T-helper 1 cell treated with Interleukin-12 subunit alpha and Interleukin-12 subunit beta and Interleukin-4 antibody, amounts not matched to agents 30 μg/mL and 1 μg/mL, for 36 hours (primary cell): ENCODE data around the gene FBN3.
"Not testable (repeated sequence)": the region's sequence is repeated elsewhere in the genome, so short reads cannot be mapped to it uniquely, and the experiment has no call there.

Source experiments
- H3K27ac Mint-ChIP-seq: one replicate; pipeline ENCODE4 v1.8.0; 2021; ENCODE audit warnings: mild to moderate bottlenecking, mixed read lengths
- H3K27me3 Mint-ChIP-seq: one replicate; pipeline ENCODE4 v1.8.0; 2021; ENCODE audit warnings: low read depth, mixed read lengths
- H3K36me3 Mint-ChIP-seq: one replicate; pipeline ENCODE4 v1.8.0; 2021; ENCODE audit warnings: low read depth, mixed read lengths
- H3K4me1 Mint-ChIP-seq: one replicate; pipeline ENCODE4 v1.8.0; 2021; ENCODE audit warnings: low read depth, mixed read lengths
- H3K4me3 Mint-ChIP-seq: one replicate; pipeline ENCODE4 v1.8.0; 2021; ENCODE audit warnings: mild to moderate bottlenecking, moderate library complexity, mixed read lengths
- H3K9me3 Mint-ChIP-seq: one replicate; pipeline ENCODE4 v1.8.0; 2021; ENCODE audit warnings: mixed read lengths

Gene FBN3

DNA sequence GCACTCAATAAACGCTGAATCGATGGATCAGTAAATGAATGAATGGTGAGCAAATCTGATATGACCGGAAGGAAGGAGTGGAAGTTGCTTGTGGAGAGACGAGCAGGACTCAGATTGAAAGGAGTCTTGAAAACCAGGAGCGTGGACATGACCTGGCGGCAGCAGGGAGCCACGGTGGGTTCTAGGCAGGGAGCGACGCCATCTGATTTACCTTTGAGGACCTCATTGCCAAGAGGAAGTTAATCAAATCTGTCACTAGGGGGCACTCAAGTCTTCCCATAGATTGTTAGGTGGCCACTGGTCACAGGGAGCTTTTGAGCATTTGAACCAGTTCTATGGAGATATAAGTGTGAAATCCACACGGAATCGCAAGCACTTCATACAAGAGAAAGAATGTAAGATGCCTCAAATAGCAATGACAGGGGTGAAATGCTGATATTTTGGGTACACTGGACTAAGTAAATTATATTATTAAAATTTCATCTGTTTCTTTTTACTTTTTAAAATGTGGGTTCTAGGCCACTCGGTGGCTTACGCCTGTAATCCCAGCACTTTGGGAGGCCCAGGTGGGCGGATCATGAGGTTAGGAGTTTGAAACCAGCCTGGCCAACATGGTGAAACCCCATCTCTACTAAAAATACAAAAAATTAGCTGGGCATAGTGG, 9.2 kb upstream of the FBN3 start:
- H3K27me3 Mint-ChIP-seq = peaks cover 16% of the 10 kb centered on the region
- H3K36me3 Mint-ChIP-seq = no peaks in the 10 kb centered on the region
- no peak overlapping the region for H3K4me3 Mint-ChIP-seq
- no peak overlapping the region for H3K27ac Mint-ChIP-seq
- no peaks in the 10 kb centered on the region for H3K9me3 Mint-ChIP-seq
- H3K4me1 Mint-ChIP-seq = peaks cover 8% of the 10 kb centered on the region

DNA sequence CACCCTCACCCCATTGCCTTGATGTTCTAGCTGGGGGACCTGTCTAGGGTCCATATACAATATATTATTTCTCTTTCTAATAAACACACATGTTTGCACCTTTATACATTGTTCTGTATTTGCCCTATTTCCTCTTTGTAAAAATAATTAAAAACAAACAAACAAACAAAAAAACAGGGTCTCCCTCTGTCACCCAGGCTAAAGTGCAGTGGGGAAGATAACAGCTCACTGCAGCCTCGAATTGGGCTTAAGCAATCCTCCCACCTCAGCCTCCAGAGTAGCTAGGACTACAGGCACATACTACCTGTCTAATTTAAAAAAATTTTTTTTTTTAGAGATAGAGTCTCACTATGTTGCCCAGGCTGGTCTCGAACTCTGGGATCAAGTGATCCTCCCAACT, 5.9 kb upstream of the FBN3 start:
- Mint-ChIP-seq H3K27me3 (peaks cover 34% of the 10 kb centered on the region), H3K4me3 (no peak overlapping the region), H3K4me1 (peaks cover 2% of the 10 kb centered on the region), H3K27ac (no peak overlapping the region), H3K36me3 (no peaks in the 10 kb centered on the region), H3K9me3 (no peaks in the 10 kb centered on the region)

DNA sequence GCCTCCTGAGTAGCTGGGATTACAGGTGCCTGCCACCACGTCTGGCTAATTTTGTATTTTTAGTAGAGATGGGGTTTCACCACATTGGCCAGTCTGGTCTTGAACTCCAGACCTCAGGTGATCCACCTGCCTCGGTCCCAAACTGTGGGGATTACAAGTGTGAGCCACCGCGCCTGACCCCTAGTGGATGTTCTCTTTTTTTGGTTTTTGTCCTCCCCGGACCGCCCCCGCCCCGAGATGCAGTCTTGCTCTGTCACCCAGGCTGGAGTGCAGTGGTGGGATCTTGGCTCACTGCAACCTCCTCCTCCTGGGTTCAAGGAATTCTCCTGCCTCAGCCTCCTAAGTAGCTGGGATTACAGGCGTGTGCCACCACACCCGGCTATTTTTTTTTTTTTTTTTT, 4.6 kb upstream of the FBN3 start:
- not testable (repeated sequence) for H3K36me3 Mint-ChIP-seq, H3K9me3 Mint-ChIP-seq

DNA sequence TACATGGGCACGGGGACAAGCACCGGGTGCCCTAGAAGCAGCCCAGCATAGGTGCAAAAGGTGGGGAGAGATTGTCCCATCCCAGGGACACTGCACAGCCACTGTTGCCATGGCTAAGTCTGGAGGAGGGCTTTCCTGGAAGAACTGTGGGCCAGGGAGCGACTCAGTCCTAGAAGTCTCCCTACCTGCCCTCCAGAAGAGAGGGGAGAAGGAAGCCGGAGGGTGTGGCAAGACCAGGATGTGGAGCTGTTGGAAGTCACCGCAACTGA, 2.3 kb upstream of the FBN3 start:
- Mint-ChIP-seq H3K36me3 (no peaks in the 10 kb centered on the region), H3K9me3 (no peaks in the 10 kb centered on the region), H3K27me3 (peaks cover 53% of the 10 kb centered on the region), H3K4me1 (peaks cover 5% of the 10 kb centered on the region), H3K4me3 (no peak overlapping the region), H3K27ac (no peak overlapping the region)

More for the DNA sequence above, 4.6 kb upstream of the FBN3 start:
- peaks cover 42% of the 10 kb centered on the region for H3K27me3 Mint-ChIP-seq
- H3K4me3 Mint-ChIP-seq, H3K27ac Mint-ChIP-seq, H3K4me1 Mint-ChIP-seq: not testable (repeated sequence)

DNA sequence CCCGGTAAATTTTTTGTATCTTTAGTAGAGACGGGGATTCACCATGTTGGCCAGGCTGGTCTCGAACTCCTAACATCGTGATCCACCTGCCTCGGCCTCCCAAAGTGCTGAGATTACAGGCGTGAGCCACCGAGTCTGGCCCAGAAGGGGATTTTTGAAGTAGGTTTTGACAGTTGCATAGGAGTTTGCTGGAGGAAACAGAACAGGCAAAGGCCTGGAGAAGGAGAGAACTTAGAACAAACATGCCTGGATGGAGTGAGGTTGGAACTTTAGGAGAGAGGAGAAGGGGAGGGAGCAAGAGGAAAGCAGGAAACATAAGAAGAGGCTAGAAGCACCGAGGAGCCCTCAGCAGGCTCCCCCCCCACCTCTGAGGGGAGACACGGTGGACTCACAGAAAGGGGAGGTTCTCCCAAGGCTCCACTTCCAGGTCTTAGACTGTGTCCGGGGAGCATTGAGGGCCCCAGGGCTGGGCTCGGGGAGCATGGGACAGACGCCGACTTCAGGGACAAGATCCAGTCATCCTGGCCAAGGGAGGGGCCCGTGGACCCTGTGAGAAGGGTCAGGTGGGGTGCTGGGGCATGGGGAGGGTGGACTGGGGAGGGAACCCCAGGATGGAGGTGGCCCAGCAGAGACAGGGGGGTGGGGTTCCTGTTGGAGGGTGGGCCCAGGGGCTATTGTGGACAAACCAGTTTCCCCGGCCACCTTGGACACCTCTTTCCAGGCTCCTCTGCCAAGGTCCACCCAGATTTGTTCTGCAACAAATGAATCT, 1.8 kb upstream of the FBN3 start:
- no peaks in the 10 kb centered on the region for H3K36me3 Mint-ChIP-seq
- peaks cover 5% of the 10 kb centered on the region for H3K4me1 Mint-ChIP-seq
- H3K9me3 Mint-ChIP-seq = no peaks in the 10 kb centered on the region
- no peak overlapping the region for H3K27ac Mint-ChIP-seq
- H3K4me3 Mint-ChIP-seq = no peak overlapping the region
- H3K27me3 Mint-ChIP-seq = peaks cover 58% of the 10 kb centered on the region

DNA sequence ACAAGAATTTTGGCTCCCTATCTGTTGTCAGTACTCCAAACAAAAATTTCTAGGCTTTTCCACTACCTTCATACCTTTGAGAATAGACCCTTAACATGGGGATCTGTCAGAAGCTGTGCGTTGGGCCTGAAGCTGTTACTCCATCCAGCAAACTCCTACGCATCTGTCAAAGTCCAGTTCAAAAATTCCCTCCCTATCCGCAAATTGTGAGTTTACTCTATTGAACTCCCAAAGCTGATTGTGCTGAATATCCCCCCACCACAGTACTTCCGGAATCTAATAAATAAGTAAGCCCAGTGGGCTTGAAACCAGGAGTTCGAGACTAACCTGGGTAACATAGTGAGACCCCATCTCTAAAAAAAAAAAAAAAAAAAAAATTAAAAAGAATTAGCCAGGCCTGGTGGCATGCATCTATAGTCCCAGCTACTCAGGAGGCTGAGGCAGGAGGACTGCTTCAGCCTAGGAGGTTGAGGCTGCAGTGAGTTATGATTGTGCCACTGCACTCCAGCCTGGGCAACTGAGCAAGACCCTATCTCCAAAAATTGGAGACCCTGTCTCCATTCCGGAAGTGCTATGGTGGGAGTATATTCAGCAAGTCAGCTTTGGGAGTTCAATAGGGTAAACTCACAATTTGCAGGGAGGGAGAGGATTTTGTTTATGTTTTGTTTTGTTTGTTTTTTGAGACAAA, 930 bp upstream of the FBN3 start:
- H3K36me3 Mint-ChIP-seq = no peaks in the 10 kb centered on the region
- H3K4me3 Mint-ChIP-seq = no peak overlapping the region
- peaks cover 5% of the 10 kb centered on the region for H3K4me1 Mint-ChIP-seq
- no peak overlapping the region for H3K27ac Mint-ChIP-seq
- no peaks in the 10 kb centered on the region for H3K9me3 Mint-ChIP-seq
- peaks cover 59% of the 10 kb centered on the region for H3K27me3 Mint-ChIP-seq

DNA sequence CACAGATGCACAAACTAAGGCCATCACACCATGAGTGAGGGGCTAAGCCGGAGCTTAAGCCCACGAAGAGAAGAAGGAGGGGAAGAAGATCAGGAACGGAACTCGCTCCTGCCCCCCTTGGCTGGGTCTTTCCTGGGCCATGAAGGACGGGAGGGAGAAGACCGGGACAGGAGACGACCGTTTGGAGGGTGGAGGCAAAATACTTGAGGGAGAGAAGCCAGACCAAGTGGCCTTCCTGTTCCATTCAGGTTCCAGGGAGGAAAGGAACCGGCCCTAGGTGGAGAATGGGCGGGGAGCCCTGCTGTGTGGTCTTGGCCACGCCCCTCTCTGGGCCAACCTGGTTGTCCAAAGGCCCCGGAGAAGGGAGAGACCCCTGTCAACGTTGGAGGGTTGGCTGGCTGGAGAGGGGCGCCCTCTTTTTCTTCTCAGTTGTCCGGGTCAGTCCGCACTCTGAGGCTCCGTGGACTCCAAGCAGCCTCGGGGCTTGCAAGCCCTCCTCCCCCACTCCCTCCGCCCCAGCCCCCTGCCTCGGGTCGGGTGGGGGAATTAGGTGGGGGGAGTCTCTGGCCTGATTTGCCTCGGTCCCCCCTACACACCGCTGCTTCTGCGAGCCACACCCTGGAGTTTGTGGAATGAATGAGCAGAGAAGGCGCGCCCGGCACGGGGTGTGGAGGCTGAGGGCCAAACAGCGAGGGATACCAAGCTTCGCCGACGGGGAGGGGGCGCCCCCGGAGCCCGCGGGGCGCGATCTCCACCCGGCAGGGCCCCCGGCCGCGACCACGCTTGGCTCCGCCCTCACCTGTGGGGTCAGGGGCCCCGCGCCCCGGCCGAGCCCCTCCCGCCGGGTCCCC, 757 bp downstream of the FBN3 start:
- peaks cover 3% of the 10 kb centered on the region for H3K4me1 Mint-ChIP-seq
- H3K4me3 Mint-ChIP-seq = no peak overlapping the region
- H3K9me3 Mint-ChIP-seq = no peaks in the 10 kb centered on the region
- no peaks in the 10 kb centered on the region for H3K36me3 Mint-ChIP-seq
- H3K27me3 Mint-ChIP-seq = peaks cover 49% of the 10 kb centered on the region
- H3K27ac Mint-ChIP-seq = no peak overlapping the region

DNA sequence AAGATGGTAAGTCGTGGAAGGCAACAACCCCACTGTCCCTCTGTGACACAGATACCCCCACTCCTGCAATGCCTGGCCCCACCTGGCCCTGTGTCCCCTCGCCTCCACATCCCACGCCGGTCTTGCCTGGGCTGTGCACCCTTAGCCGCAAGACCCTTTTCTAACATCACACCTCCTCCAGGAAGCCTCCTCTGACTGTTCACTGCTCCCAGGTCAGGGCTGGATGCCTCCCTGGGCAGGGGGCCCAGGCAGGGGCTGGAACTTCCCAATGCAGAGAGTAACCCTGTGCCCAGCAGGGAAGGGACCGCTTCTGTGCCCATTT, 1.3 kb downstream of the FBN3 start:
- Mint-ChIP-seq H3K36me3 (no peaks in the 10 kb centered on the region), H3K27ac (no peak overlapping the region), H3K27me3 (peaks cover 46% of the 10 kb centered on the region), H3K9me3 (no peaks in the 10 kb centered on the region), H3K4me1 (peaks cover 3% of the 10 kb centered on the region), H3K4me3 (no peak overlapping the region)

DNA sequence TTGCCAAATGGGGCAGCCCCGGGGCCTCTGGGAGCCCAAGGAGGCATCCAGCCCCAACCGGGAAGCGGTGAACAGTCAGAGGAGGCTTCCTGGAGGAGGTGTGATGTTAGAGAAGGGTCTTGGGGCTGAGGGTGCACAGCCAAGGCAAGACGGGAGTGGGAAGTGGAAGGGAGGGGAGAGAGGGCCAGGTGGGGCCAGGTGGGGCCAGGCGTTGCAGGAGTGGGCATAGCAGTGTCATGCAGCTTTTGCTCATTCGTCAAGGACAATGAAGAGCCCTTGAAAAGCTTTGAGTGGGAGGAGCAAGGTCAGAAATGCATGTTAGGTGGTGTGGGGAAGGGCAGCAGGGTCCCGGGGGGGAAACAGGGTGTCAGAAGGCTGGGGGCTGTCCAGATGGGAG, 1.8 kb downstream of the FBN3 start:
- H3K4me1 Mint-ChIP-seq = peaks cover 3% of the 10 kb centered on the region
- no peak overlapping the region for H3K27ac Mint-ChIP-seq
- no peaks in the 10 kb centered on the region for H3K9me3 Mint-ChIP-seq
- peaks cover 45% of the 10 kb centered on the region for H3K27me3 Mint-ChIP-seq
- no peak overlapping the region for H3K4me3 Mint-ChIP-seq
- no peaks in the 10 kb centered on the region for H3K36me3 Mint-ChIP-seq

DNA sequence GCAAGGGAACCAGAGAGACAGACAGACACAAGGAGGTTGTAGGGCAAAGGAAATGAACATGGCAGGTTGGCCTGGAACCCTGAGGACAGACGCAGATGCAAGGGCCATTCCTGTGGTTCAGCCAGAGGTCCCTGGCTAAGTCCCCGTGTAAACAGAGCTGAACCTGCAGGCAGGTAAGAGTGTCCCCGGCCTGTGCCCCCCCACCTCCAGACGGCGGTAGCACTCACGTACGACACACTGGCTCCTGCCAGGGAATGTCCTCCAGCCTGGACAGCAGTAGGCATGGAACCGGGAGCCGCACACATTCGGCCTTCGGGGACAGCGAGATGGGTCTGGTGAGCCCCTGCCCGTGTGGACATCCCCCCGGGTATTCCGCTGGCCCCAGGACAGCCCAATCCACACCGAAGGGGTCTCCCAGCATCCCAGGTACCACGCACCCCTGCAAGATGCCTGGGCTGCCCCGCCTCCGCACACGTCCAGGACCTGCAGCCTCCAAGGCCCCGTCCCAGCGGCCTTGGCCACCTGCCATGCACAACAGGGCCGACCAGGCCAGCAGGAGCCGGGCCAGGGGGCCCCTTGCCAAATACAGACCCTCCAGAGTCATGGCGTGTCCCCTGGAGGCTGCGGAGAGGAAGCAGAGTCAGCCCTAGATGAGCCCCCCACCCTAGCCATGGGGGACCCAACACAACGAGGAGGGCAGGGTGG, 2.4 kb downstream of the FBN3 start:
- Mint-ChIP-seq H3K27ac (no peak overlapping the region), H3K4me3 (no peak overlapping the region), H3K36me3 (no peaks in the 10 kb centered on the region), H3K27me3 (peaks cover 45% of the 10 kb centered on the region), H3K4me1 (peaks cover 3% of the 10 kb centered on the region), H3K9me3 (no peaks in the 10 kb centered on the region)

DNA sequence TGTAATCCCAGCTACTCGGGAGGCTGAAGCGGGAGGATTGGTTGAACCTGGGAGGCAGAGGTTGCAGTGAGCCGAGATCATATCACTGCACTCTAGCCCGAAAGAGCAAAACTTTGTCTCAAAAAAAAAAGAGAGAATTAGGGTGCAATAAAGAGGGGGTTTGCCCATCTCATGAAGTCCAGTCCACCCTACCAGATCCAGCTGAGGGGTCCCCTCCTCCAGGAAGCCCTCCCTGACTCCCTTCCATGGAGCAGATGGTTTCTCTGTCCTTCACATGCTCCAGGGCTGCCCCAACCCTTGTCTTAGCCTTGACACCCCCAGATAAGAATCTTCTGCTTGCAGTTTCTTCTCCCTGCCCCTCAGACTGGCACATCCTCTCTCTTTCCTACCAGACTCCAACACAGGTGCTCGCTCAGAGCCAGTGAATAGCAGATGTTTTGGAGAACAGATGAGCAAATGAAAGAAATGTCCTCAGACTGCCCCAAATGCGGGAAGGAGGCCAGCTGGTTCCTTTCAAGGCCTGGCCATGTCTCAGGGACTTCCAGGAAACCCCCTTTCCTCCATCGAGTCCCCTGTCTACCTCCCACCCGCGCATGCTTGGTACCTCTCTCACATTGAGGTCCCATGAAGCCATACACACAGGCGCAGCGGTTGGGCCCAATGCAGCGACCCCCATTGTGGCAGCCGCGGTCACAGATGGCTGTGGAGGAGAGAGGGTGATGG, 5.0 kb downstream of the FBN3 start:
- Mint-ChIP-seq H3K4me1 (peaks cover 3% of the 10 kb centered on the region), H3K9me3 (no peaks in the 10 kb centered on the region), H3K36me3 (no peaks in the 10 kb centered on the region), H3K27me3 (peaks cover 24% of the 10 kb centered on the region), H3K4me3 (no peak overlapping the region), H3K27ac (no peak overlapping the region)

DNA sequence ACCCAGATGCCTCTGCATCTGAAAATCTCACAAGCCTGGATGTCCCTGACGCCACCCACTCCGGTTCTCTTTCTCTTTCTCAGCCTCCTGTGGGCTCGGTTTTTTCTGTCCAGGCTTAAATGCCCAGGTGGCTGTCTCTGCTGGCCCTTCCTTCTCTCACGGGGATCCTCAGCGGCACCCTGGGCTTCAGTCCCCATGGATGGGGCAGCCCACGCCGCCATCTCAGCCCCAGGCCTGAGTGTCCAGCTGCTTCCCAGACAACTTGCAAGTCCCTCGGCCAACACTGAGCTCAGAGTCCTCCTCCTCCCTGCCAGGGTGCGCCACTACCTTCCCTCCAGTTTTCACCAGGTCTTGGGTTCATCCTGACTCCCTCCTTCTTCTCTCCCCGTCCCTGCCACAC, 6.4 kb downstream of the FBN3 start:
- Mint-ChIP-seq H3K4me3 (no peak overlapping the region), H3K9me3 (no peaks in the 10 kb centered on the region), H3K4me1 (no peaks in the 10 kb centered on the region), H3K27me3 (peaks cover 15% of the 10 kb centered on the region), H3K36me3 (no peaks in the 10 kb centered on the region), H3K27ac (no peak overlapping the region)

DNA sequence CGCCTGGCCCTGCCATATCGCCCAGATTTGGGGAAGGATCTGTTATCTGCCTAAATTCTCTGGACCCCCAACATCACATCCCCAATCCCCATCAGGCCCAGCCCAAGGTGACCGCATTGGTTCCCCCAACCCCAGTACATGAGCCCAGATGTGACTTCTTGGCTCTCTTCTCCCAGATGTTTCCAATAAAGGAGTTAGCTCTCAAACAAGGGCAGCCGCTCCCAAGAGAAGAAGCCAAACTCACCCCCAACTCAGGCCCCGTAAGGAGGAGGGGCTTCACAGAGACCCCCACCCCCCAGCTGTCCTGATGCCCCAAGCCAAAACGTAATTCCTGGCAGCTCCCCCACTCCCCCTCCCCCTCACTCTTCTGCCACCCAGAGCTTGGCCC, 6.9 kb downstream of the FBN3 start:
- H3K9me3 Mint-ChIP-seq = no peaks in the 10 kb centered on the region
- H3K4me3 Mint-ChIP-seq = no peak overlapping the region
- peaks cover 10% of the 10 kb centered on the region for H3K27me3 Mint-ChIP-seq
- no peak overlapping the region for H3K27ac Mint-ChIP-seq
- no peaks in the 10 kb centered on the region for H3K36me3 Mint-ChIP-seq
- H3K4me1 Mint-ChIP-seq = no peaks in the 10 kb centered on the region
